ENCODE measurements around the gene CETN1. TPM values are rescaled to one million over a fixed set of nuclear protein-coding genes. Genes with fewer than 3 reads are reported as not detected.

CETN1 gene
- total RNA-seq, 1 donor from 2014 or later: not detected

DNA sequence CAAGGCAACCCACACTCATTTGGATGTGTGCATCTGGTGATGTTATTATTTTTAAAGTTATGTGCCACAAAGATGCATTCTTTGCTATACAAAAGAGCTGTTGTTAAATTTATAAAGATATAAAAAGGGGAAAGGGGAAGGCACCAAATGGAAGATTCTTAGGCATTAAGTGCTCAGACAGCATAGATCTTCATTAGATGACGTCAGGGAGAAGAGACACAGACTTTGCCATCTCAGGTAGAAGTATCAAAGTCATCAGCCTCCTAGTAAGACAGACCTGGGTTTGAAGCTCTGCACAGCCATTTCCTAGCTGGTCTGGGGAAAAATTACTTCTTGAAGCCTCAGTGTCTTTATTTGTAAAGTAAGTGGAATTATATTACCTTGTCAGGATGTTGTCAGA lies 15.4 kb downstream of the CETN1 start:
- CTCF ChIA-PET: no interaction called here
- H3K27ac Mint-ChIP-seq: no peak overlapping the region

DNA sequence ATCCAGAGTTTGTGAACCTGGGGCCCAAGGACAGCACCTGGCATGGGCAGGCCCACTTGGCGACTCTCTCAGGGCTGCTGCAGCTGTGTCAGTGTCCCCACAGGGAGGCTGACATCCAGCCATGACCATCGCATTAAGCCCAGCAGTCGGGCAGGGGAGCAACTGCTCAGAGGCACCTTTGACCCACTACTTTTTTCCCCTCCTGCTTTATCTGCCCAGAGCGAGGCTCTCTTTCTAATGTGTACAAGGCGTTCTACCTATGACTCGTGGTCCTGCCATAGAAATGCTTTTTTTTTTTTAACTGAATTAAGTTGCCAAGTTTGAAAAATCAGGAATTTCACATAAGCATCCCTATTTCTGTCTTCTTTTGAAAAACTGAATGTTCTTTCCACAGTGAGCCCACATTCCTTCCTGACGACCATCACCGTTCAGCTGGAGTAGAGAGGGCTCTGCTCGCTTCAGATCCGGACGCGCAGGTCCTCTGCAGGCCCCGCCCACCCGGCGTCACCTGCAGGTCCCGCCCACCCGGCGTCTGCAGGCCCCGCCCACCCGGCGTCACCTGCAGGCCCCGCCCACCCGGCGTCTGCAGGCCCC lies 16.2 kb downstream of the CETN1 start:
- TF ChIP-seq, protein P1, sequence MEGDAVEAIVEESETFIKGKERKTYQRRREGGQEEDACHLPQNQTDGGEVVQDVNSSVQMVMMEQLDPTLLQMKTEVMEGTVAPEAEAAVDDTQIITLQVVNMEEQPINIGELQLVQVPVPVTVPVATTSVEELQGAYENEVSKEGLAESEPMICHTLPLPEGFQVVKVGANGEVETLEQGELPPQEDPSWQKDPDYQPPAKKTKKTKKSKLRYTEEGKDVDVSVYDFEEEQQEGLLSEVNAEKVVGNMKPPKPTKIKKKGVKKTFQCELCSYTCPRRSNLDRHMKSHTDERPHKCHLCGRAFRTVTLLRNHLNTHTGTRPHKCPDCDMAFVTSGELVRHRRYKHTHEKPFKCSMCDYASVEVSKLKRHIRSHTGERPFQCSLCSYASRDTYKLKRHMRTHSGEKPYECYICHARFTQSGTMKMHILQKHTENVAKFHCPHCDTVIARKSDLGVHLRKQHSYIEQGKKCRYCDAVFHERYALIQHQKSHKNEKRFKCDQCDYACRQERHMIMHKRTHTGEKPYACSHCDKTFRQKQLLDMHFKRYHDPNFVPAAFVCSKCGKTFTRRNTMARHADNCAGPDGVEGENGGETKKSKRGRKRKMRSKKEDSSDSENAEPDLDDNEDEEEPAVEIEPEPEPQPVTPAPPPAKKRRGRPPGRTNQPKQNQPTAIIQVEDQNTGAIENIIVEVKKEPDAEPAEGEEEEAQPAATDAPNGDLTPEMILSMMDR (IDR thresholded peaks at IDR 0.05): no peak
- DNase-seq (no peak), ATAC-seq (ENCODE audit: low read depth) (peak; percentile 52)
- no peak overlapping the region for H3K4me3 Mint-ChIP-seq
- H3K4me1 Mint-ChIP-seq: peaks cover 6% of the 10 kb centered on the region
- H3K36me3 Mint-ChIP-seq (ENCODE audit: low read depth): no peaks in the 10 kb centered on the region
- intact Hi-C loops (cut with micrococcal nuclease): no loop called here
- ChIA-PET CTCF (no interaction called here), POLR2A (no interaction called here)
- no peak overlapping the region for H3K27ac Mint-ChIP-seq
- peaks cover 38% of the 10 kb centered on the region for H3K27me3 Mint-ChIP-seq
- no peaks in the 10 kb centered on the region for H3K9me3 Mint-ChIP-seq

More for the DNA sequence above, 15.4 kb downstream of the CETN1 start:
- Mint-ChIP-seq H3K4me1 (peaks cover 6% of the 10 kb centered on the region), H3K27me3 (peaks cover 32% of the 10 kb centered on the region), H3K36me3 (ENCODE audit: low read depth) (no peaks in the 10 kb centered on the region), H3K9me3 (no peaks in the 10 kb centered on the region), H3K4me3 (no peak overlapping the region)
- POLR2A ChIA-PET: no interaction called here
- intact Hi-C loops (cut with micrococcal nuclease): no loop called here
- DNase-seq: no peak
- ATAC-seq (ENCODE audit: low read depth): no peak
- TF ChIP-seq, protein P1 (IDR thresholded peaks at IDR 0.05): no peak

DNA sequence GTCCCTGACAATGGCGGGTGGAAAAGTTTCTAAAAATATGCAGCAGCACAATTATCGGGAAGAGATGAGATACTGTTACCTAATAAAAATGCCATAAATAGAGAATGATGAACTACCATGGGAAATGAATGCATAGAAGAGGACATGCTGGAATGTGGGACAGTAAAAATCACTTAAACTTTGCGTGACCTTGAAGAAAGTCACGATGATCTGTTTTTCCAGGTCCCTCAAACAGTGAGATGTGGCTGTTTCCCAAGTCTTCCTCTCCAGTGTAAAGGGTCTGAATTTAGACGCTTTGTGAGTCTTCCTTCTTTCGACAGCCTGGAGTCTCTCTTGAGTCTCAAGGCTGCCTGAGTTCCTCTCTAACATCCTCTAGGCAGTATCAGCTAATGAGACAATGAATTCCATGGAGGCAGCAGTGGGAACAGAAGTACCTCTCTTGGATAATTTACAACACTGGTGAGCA lies 18.0 kb downstream of the CETN1 start:
- intact Hi-C loops (cut with micrococcal nuclease): no loop called here
- Mint-ChIP-seq H3K4me3 (no peak overlapping the region), H3K9me3 (no peaks in the 10 kb centered on the region), H3K27ac (no peak overlapping the region), H3K4me1 (peaks cover 6% of the 10 kb centered on the region), H3K36me3 (ENCODE audit: low read depth) (no peaks in the 10 kb centered on the region), H3K27me3 (peaks cover 38% of the 10 kb centered on the region)
- TF ChIP-seq, protein P1 (IDR thresholded peaks at IDR 0.05): no peak
- no peak for DNase-seq
- no peak for ATAC-seq (ENCODE audit: low read depth)
- ChIA-PET POLR2A (no interaction called here), CTCF (no interaction called here)

DNA sequence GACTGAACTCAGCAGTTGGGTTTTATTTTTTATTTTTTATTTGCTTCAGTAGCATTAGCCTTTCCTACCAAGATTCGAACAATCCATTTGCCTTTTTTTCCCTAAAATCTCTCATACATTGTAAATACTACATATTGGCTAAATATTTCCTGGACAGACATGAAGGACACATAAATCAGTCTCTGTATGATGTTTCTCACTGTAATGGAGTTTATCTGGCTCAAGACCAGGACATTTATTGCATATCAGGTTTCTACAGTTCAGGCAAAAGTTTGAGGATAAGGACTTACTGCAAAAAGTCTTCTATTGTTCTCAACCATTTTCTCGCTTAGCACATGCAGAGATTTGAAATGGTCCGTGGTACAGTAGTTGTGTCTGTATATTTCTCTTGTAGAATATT lies 19.9 kb downstream of the CETN1 start:
- Mint-ChIP-seq H3K27me3 (peaks cover 27% of the 10 kb centered on the region), H3K4me3 (no peak overlapping the region), H3K9me3 (no peaks in the 10 kb centered on the region), H3K27ac (no peak overlapping the region), H3K36me3 (ENCODE audit: low read depth) (no peaks in the 10 kb centered on the region), H3K4me1 (peaks cover 6% of the 10 kb centered on the region)
- ATAC-seq (ENCODE audit: low read depth) (no peak), DNase-seq (no peak)
- ChIA-PET POLR2A (no interaction called here), CTCF (no interaction called here)
- intact Hi-C loops (cut with micrococcal nuclease): no loop called here
- TF ChIP-seq, protein P1 (IDR thresholded peaks at IDR 0.05): no peak

DNA sequence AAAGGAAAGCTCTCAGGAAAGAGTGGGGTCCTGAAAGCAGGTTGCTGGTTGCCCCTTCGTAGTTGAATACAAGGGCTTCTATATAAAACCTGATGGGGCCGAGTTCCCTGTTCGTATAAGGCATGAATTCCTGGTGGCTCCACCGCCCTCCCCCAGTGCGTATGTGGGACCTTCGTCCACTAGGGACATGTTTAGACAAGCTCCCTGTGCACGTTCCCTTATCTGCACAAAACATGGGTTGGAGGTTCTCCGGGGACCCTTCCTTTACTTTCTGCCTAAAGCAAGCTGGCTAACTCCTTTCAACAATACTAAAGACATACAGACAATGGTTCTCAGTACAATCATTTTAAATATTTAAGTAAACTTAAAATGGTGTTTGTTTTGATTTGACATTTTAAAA lies 24.6 kb downstream of the CETN1 start:
- ChIA-PET POLR2A (no interaction called here), CTCF (no interaction called here)
- DNase-seq (no peak), ATAC-seq (ENCODE audit: low read depth) (no peak)
- H3K36me3 Mint-ChIP-seq (ENCODE audit: low read depth): no peaks in the 10 kb centered on the region
- TF ChIP-seq, protein P1 (IDR thresholded peaks at IDR 0.05): no peak
- H3K4me1 Mint-ChIP-seq: no peaks in the 10 kb centered on the region
- H3K9me3 Mint-ChIP-seq: no peaks in the 10 kb centered on the region
- H3K4me3 Mint-ChIP-seq: no peak overlapping the region
- no peak overlapping the region for H3K27ac Mint-ChIP-seq
- intact Hi-C loops (cut with micrococcal nuclease): no loop called here
- H3K27me3 Mint-ChIP-seq: peaks cover 6% of the 10 kb centered on the region

All from activated B cell treated with CpG ODN at 0.5 μM for 24 hours (primary cell).